Retinal pigment epithelial cell (primary cell): Measurements from ENCODE around the gene PDF.

Experiments
- DNase-seq: peaks from one replicate; pipeline ENCODE4 v3.0.0-alpha.2; 2010; ENCODE audit warnings: low read depth
- H3K4me3 ChIP-seq: 2 replicates; pipeline ENCODE4 v1.5.1; 2011; ENCODE audit warnings: mild to moderate bottlenecking, low read length, control low read depth, moderate library complexity
- CTCF ChIP-seq: conservative IDR thresholded peaks from 2 replicates; pipeline ENCODE4 v1.5.1; 2011; ENCODE audit warnings: low read depth, low read length, control low read depth, inconsistent platforms

Gene PDF

GRCh38 chr16:69350536-69351133 lies 20.2 kb upstream of the PDF start:
- DNase-seq, result no peak
- TF ChIP-seq CTCF, result no peak
- no peak overlapping the region for H3K4me3 ChIP-seq

- DNase-seq, result no peak
- H3K4me3 ChIP-seq, result no peak overlapping the region
- TF ChIP-seq CTCF, result no peak
Measured at GRCh38 chr16:69349536-69349935, 19.1 kb upstream of the PDF start.

GRCh38 chr16:69348222-69348621 lies 17.8 kb upstream of the PDF start:
- H3K4me3 ChIP-seq, result no peak overlapping the region
- no peak for TF ChIP-seq CTCF
- DNase-seq, result no peak

- no peak for DNase-seq
- H3K4me3 ChIP-seq, result no peak overlapping the region
- TF ChIP-seq CTCF, result no peak
Measured at GRCh38 chr16:69346683-69347082, 16.3 kb upstream of the PDF start.

GRCh38 chr16:69345923-69346322 lies 15.5 kb upstream of the PDF start:
- no peak for DNase-seq
- no peak for TF ChIP-seq CTCF
- no peak overlapping the region for H3K4me3 ChIP-seq

GRCh38 chr16:69344171-69344570 lies 13.8 kb upstream of the PDF start:
- no peak overlapping the region for H3K4me3 ChIP-seq
- no peak for DNase-seq
- TF ChIP-seq CTCF, result no peak

GRCh38 chr16:69340095-69340644 lies 9.8 kb upstream of the PDF start:
- TF ChIP-seq CTCF, result no peak
- no peak for DNase-seq
- peak overlapping the region; percentile 93 for H3K4me3 ChIP-seq
